GM19328 (cell line): ENCODE results near the gene PLD1.

ENCODE experiments used
- ATAC-seq: cut with Tn5 transposase; IDR thresholded peaks from one replicate; pipeline ENCODE4 v1.9.1; 2021; ENCODE audit warnings: mild to moderate bottlenecking, moderate library complexity; ENCODE audit not compliant: unreplicated experiment

PLD1 gene

DNA sequence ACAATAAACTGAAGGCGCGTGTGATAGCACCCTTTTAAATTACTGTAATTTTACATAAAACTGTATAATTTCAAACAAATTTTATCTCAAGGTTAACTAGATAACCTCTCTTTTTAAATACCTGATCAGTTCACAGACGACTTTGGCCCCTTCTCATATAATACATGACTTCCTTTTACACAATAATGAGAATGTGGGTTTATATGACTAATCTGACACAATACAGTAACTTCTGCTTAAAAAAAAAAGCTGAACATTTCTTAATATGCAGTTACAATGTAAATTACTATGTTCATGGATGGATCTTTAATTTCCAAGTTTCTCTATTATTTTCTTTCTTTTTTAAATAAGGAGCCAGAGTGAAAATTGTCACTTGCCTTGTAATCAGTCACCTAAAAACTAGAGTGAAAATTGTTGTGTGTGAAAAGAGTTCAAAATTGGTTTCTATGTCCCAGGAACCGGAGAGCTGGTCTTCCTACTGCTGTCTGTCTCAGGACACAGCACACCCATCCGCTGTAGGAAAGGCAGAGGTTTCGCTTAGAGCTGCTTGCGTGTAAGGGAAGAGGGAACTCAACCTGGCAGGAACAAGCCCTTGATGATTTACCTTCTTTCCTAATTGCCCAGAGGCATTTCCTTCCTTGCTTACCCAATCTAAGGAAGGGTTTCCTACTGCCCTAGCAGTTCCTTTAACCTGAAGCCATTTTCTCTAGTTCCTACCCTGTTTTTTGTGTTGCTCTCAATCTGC lies 33.3 kb downstream of the PLD1 start:
- ATAC-seq, result no peak

DNA sequence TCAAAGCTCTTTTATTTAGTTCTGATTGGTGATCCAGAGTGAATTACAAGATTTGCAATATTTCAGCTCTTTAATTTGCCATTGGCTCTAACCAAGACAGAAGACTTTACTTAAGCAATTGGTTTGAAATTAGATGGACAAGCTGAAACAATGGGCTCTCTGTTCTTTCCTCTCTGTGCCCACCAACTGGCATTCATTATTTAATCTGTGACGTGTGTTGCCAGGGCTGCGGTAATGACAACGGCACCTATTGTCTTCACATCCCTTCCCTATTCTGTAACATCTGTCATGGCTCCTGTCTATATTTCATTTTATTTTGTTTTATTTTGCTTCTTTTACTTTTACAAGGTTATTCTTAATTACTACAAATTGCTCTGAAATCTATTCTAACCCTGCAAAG lies 33.9 kb downstream of the PLD1 start:
- no peak for ATAC-seq

DNA sequence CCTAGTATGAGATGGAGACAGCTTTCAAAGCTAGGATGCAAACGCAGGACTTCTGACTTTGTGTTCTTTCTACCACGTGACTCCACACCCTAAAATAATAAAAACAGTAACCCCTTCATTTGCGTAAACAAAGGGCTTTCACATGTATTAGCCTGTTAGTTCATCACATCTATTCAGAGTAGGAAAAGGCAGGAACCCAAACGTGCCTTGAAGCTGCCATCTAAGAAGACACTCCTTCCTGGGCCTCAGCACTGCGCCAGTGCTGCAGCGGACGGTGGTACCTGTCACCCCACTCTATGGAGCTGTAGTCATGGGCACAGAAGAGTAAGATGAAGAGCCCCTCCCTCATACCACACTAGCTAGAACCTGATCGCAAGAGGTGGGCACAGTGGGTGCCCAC lies 34.3 kb downstream of the PLD1 start:
- no peak for ATAC-seq

DNA sequence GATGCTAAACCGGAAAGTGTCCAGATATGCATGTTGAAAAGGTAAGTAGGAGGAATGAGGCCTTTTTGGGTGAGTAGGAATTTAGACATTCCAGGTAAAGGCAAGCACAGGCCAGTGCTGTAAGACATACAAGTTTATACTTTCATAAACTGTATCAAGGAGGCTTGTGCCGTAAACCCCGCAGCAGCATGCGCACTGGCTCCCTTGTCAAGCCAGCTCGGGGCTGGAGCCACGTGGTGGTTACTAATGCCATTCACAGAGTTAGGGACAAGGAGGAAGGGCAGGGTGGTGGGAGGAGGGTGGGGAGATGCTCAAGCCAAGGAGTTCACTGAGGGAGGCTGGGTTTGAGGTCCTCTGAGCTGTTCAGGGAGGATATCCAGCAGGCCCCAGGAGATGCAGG lies 35.8 kb downstream of the PLD1 start:
- no peak for ATAC-seq

DNA sequence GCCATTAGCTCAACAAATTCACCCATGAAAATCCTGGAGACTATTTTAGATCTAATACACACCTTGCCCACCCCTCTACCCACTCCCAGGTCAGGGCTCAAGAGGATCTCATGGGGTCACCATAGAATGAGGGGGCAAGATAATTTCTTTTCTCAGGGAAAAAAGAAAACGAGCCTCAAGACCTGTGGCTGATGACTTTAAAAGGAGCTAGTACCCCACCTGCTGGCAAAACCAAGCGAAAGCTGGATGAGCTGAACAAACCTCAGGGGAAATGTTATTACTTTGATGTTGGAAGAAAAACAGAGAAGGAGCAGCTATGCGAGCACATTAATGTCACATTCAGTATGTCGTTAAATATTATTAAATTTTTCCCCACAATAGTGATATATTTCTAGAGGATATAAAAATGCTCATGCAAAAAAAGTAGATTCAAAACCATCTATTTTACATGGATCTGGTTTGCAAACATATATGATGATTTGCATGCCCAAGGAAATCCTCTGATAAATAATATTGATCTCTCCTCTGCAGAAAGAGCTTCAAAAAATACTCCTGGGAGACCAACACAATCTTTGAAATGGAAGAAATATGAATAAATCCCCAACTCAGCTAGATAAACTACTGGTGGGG lies 37.7 kb downstream of the PLD1 start:
- ATAC-seq, result no peak

DNA sequence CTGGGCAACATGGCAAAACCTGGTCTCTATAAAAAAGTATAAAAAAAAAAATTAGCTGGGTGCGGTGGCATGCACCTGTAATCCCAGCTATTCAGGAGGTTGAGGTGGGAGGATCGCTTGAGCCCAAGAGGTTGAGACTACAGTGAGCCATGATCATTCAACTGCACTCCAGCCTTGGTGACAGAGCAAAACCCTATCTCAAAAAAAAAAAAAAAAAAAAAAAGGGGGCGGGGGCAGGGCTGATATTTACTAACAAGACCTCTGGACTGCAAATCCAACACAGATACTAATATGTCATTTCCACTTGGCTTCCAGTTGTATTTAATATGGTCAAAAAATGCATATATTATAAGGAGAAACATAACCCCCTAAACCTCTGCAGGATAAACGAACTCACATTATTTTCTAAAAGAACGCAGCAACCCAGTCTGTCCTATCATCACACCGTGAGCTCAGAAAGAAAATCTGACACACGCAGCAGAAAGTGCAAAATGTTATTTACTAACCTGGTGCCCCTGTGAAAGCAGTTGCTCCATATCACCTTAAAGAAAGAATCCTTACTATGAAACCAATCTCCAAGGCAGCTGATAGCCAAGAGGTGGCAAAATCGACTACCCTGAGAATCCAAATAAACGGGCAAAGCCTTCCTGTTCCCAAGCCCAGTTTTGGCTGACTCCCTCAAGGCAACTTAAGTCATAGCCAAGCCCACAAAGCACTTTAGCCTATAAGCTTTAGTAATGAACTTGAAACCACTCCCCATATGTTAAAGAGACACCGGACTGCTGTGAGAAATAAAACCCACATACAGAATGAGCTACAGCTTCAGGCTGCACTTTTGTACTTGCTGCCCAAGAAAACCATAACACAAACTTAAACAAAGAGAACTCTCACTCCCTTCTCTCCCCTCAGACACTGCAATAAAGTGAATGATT lies 39.3 kb downstream of the PLD1 start:
- no peak for ATAC-seq

DNA sequence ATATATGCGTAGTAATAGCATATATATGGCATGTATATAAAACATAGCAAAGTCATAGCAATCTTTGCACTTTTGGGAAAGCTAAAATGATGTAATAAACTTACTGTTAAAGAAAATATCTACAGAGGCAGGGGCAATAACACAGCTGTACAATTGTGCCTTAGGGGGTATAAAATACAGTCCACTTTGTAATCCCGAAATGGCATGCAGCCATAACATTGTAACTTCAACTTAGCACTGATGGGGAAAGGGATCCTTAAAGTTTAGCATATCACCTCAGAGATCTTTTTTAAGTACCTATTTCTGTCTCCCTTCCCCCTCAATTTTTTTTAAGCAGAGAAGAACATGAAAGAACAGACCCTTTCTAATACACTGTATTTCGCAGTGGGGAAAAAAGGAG lies 40.8 kb downstream of the PLD1 start:
- no peak for ATAC-seq

DNA sequence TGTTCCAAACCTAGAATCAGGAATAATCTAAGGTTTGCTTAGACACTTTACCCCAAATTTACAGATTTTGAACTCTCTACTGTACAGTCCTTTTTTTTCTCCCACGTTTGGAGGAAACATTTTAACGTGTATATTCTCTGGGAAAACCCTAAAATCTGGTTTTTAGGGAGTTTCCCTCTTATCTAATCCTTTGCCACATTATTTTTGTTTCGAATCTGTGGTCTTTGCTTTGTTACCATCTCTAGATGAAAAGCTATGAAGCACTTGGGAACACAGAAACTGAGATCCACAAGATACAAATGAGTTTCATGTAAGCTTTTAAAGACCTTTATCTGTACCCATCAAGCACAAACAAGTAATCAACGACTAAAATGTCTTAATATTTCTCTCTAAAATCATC lies 41.3 kb downstream of the PLD1 start:
- ATAC-seq, result no peak

DNA sequence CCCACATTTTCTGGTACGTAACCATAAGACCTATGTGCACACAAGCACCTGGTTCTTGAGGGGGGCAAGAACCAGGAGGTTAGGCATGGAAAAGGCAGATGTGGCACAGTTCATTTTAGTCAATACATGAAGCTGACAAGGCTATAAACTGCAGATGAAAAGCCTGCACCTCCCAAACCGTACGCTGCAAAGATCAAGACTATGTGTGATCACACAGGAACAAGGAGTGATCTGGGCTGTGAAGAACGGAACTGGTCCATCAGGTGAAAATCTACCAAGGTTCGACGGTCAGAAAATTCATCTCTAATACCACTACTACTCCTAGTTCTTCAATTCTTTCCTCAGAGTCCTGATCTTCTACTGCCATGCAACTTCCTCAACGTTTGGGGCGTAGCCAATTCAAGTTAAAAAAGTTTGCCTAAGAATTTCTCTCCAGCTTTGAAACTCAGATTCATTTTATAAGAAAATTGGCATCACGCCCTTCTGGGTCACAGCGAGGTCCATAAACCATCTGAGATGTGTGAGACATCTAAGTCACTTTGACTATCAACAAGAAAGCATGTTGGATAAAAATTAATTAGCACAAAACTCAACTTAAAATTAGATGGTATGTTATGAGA lies 41.9 kb downstream of the PLD1 start:
- ATAC-seq, result no peak

DNA sequence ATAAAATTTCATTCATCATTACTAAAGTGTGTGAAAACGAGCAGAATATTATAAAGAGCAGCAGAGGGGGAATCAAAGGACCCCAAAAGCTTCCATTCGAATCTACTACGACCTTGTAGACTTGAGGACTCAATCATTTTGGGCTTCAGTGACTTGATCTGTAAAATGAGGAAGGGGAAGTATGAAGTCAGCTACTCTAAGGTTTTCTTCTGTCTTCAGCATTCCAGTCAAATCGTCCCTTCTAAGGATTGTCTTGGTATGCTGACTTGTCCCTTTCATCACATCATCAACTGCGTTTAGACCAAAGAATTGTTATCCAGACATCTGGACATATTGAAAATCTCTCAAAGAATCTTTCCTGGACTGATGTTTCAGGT lies 44.8 kb downstream of the PLD1 start:
- no peak for ATAC-seq

DNA sequence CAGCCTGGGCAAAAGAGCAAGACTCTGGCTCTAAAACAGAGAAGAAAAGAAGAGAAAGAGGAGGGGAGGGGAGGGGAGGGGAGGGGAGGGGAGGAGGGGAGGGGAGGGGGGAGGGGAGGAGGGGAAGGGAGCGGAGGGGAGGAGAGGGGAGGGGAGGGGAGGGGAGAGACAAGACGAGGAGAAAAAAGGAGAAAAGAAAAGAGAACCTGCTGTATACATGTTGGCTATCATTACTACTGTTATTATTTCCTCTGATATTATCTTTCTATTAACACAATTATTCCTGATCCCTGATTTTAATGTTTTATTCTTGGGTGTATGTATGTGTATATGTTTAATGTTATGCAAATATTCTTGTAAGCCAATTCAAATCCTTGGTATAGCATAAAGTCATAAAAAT lies 46.9 kb downstream of the PLD1 start:
- no peak for ATAC-seq

DNA sequence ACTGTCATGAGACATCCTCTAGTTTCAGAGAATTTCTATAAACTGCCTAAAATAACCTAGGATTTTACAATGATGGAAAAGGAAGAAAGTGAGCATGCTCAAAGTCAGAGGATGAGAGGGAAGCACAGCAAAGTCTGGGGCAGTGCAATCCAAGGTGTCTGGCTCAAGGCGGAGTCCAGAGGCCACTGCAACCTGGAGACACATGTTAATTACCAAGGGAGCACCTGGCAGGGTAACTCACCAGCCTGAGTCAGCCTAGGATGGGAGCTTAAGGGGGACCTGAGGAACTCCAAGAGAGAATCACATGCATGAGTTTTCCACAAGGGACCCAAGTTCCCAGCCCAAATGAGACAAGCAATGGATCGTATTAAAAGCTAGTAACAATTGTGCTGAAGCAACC lies 49.8 kb downstream of the PLD1 start:
- ATAC-seq, result no peak

DNA sequence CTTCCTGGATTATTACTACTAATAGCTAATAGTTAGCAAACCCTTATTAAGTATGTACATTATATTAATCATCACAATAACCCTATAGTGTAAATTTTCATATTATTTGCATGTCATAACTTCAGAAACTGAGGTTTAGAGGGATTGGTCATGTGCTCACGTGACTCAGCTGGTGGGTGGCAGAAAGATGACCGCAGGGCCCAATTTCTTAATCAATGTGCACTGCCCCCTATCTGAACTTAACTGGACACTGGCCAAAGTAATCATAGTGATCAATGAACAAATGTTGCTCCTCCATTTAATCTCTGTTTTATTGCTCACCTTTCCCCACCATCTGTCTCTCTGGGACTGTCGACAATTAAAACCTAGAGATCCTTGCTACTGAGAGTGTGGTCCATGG lies 52.2 kb downstream of the PLD1 start:
- no peak for ATAC-seq

DNA sequence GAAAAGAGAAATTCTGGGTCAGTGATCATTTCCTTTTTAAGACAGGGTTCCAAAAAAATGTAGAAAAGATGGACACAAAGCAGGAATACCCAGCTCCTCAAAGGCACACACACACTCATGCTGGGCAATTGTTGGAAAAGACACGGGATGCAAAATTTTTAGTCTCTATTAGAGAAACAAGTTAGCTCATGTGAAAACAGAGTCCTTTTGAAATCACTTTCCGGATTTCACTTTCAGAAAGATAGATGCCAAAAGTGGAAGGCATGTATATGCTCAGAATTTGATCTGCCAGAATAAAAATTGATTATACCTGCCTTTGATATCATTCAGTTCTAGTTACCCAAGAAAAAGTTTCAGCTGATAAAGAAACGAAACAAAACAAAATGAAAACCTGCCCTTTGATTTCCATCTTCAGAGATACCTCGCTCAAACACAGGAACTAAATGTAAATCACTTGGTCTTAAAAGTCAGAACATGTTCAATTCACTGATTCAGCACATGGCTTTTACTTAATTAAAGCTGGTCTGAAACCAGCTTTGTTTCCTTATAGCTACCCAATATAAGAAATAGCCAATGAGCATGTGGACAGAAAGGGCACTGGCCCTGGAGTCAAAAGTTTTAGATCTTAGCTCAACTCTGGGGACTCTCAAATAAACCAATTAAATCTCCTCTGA lies 52.8 kb downstream of the PLD1 start:
- no peak for ATAC-seq

DNA sequence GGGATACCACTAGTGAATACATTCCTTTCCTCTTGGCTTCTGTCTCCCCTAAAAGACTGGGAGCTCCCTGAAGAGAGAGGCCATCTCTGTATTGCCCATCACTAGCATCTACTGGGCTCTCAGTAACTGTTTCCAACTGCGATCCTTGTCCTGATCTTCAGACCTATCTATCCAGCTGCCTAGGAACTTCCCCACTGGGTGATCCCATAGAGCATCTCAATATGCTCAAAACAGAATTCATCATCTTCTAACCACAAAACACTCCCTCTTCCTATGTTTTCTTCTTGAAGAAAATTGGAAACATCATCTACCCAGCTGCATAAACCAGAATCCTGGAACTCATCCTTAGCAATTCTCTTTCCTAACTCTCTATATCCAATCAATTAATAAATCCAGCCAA lies 54.6 kb downstream of the PLD1 start:
- no peak for ATAC-seq

DNA sequence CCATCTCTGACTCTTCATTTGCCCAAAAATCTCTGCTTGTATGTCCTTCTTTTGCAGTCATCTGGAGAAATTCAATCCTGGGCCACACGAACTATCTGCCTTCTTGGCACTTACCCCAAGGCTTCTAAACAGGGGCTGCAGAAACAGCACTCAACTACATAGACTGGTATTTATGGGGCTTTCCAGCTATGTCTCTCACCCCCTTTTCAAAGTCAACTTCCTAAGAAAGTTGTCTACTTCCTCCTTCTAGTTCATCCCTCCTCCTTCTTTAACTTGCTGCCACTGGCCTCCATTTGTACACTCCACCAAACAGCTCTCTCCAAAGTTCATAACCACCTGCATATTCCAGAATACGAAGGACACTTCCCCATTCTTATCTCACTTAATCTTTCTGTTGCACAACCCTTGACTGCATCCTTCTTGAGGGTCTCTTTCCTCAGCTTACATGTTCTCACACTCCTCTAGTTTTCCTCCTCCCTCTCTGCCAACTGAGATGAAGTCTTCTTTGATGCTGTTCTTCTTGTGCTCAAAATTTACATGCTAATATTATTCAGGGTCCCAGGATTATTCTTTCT lies 55.2 kb downstream of the PLD1 start:
- no peak for ATAC-seq

DNA sequence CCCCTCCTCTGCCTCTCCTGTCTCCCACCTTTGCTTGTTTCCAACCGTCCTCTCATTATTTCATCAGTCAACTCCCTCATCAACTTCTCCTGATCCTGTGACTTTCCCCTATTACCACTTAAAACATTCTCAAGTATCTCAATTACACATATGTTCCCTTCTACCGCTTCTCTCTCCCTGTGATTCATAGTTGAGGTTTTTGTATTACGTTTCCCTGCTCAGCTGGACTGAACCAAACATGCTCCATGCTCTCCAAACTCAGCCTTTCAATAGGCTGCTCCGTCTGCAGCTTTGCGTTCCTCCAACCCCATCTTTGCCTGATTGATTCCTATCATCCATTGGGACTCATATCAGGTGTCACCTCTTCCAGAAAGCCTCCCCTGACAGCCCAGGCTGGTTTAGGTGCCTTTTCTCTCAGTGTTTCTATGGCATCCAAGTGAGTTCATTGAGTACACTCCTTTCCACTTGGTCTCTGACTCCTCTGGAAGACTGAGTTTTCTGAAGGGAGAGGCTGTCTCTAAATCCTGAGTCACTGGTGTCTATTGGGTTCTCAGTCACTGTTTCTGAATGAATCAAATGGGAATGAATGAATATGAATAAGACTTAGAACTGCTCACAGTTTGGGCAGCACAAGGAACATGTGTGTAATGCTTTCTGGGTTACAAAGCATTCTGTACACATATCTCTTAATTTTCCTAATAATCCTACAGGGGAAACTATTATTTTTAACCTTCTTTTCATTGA lies 56.4 kb downstream of the PLD1 start:
- ATAC-seq, result no peak

DNA sequence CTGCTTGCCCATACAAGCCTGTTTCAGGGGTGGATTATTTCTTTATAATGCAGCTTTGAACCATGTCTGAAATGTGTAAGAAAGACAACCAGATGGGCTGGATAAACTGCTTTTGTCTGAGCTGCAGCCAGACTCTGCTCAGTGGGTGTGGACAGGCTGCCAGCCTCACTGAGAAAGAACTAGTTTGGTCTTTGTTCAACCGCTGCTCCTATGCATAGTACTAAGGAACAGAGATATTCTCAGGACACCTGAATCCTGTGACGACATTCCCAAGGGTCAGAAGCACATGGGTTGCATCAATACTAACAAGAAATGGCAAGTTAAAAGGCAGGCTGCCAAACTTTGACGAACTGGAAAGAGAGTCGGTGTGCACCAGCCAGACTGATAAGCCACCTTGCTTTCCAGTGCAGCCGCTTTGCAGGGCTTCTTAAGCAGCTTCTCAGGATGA lies 57.2 kb downstream of the PLD1 start:
- ATAC-seq, result no peak

DNA sequence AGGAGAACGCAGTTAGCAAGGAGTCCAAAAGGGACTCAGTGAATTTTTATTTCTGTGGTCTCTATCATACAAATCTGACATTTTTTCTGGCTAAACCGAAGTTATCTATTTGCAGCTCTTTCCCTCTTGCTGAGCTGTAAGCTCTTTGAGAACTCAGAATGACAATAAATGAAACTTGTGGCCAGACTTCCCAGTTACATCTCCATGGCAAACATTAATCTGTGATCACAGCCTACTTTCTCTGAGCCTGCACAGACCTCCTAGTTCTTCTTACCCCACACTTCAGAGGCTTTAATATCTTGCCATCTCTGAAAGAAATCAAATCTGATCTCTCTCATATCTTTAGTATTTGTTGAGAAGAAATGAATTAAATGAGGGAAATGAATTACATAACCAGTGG lies 58.0 kb downstream of the PLD1 start:
- no peak for ATAC-seq

DNA sequence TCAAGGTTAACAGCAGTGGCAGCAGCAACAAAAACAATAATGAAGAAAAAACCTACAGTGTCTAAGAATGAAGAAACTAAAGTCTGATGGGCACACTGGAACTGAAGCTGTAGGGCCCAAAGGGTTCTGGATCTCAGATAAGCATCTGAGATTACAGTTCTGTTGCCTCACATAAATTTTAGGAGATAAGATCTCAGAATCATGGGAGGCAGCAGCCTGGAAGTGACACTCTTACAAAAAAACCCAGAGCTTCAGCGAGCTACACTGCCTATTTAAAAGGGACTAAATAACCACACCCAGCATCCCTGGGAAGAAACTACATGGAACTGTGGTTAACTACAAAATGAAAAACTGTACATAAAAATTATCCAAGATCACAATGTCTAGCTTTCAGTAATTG lies 61.2 kb downstream of the PLD1 start:
- ATAC-seq, result no peak
